Suppressor macrophage treated with lipopolysaccharide for 4 hours (primary cell): Measurements from ENCODE around the gene PLCL2.
"Not testable (repeated sequence)": the region's sequence is repeated elsewhere in the genome, so short reads cannot be mapped to it uniquely, and the experiment has no call there.

ENCODE experiments used
- DNase-seq: peaks from one replicate; pipeline ENCODE4 v3.0.0-alpha.2; 2020

The PLCL2 gene

DNA sequence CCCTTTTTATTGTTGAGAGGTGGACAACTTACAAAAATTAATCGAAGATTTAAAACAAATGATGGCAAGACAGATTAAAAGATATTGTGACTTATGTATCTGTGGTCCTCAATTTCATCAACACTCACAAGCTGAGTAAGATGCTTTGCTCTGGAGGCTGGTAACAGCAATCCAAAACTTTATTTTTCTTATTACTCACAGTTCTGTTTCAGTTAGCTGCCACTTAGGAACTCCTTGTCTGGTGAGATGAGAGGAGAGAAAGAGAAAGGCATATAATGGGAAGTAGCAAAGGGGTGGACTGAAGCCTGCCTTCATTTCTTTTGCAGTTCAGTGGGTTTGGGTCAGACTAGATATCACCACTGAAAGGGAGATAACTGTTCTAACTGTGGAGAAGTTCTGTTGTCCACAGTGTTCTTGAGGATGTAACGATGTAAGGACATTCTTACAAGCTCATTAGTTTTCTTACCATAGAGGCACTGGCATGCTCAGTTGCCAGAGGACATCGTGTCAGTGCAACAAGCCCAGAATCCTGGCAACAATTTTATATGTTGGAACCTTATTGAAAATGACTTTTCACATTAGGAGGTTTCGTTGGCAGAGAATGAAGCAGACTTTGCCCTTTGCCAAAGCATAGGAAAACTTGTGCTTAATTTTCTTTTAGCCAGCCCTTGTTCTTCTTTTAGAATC lies 93.6 kb downstream of the PLCL2 start:
- DNase-seq: peak; percentile 9

DNA sequence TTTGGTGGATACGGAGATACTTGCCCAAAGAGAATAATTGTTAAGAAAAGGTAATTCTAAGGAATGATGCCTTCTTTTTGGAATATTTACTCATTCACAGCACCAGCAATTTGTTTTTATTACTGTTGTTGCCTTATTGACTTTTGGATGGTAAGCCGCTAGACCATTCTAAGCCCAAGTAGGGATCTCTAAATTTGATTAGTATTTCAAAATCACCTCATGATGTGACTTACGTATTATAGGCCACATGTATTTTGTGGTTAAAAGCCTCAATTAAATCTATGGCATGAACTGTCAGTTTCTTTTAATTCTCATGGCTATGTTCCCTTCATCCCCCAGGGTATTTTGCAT lies 94.1 kb downstream of the PLCL2 start:
- DNase-seq: no peak

DNA sequence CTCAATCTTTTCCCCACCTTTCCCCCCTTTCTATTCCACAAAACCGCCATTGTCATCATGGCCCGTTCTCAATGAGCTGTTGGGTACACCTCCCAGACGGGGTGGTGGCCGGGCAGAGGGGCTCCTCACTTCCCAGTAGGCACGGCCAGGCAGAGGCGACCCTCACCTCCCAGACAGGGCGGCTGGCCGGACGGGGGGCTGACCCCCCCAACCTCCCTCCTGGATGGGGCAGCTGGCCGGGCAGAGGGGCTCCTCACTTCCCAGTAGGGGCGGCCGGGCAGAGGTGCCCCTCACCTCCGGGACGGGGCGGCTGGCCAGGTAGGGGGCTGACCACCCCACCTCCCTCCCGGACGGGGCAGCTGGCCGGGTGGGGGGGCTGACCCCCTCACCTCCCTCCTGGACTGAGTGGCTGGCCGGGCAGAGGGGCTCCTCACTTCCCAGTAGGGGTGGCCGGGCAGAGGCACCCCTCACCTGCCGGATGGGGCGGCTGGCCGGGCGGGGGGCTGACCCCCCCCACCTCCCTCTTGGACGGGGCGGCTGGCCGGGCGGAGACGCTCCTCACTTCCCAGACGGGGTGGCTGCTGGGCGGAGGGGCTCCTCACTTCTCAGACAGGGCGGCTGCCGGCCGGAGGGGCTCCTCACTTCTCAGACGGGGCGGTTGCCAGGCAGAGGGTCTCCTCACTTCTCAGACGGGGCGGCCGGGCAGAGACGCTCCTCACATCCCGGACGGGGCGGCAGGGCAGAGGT lies 95.2 kb downstream of the PLCL2 start:
- DNase-seq: not testable (repeated sequence)

DNA sequence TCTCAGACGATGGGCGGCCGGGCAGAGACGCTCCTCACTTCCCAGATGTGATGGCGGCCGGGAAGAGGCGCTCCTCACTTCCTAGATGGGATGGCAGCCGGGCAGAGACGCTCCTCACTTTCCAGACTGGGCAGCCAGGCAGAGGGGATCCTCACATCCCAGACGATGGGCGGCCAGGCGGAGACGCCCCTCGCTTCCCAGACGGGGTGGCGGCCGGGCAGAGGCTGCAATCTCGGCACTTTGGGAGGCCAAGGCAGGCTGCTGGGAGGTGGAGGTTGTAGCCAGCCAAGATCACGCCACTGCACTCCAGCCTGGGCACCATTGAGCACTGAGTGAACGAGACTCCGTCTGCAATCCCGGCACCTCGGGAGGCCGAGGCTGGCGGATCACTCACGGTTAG lies 95.8 kb downstream of the PLCL2 start:
- not testable (repeated sequence) for DNase-seq

DNA sequence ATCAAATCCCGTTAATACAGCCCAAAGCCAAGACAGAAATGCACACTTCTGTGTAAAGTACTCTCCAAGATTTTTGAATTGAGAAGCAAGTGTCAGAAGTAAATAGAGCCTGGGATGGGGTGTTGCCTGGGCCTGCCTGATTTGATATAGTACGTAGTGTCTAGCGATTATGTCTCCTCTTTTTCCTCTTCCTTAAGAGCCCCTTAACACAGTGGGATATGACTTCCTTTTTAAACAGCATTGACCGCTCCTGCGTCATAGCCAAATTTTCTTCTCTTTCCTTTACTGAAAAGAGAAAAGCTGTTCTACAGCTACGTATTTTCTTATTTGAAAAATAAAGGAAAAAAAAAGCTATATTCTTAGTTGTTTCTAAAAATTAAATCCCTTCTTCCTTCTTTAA lies 97.7 kb downstream of the PLCL2 start:
- no peak for DNase-seq

DNA sequence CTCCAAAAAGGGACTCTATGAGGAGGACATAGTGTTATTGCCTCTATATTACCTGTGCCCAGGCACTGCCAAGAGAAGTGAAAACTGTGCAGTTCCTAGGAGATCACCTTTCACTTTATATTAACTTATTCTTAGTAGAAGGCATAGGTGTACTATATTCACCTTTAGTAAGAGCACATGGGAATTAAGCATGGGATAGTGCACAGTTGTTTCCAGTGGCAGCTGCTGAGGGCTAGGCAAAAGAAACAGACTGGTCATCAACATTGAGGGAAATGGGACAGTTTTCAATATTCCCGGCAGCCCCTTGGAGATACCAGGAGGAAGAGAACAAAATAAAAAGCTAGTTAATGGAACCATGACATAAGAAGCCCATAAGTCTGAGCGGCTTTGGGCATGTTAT lies 100.9 kb downstream of the PLCL2 start:
- DNase-seq: no peak

DNA sequence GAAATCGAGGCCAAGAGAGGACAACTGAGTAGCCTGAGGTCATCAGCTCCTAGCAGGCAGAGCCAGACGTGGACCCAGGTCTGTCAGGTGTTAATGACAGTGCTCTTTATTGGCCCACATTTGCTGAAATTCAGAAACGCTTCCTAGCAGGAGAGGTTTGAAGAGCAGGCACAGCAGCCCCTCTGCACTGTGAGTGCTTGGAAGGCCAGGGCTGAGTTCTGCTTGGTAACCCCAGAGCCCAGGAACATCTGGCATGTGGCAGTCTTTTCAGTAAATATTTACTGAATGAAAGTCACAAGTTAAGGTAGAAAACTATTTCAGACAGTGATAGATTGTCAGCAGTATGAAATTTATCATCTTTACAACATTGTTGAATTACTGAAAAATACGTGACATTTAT lies 102.4 kb downstream of the PLCL2 start:
- DNase-seq: no peak

DNA sequence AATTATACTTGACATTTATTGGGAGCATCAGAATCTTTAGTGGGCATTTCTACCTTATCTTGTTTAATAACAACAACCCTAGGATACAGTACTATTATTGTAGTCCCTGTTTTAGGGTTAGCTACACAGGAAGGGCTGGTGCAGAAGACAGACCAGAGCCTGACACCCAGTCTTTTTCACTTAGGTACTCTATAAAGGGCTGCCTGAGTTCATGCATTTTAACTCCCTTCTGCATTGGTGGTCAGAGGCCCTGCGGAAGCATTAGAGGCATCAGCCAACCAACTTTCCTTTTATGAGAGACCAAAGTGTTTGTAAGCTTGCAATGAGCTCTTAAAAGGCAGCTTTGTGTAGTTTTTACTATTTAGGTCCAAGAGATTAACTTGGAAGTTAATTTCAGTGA lies 105.4 kb downstream of the PLCL2 start:
- DNase-seq: no peak

DNA sequence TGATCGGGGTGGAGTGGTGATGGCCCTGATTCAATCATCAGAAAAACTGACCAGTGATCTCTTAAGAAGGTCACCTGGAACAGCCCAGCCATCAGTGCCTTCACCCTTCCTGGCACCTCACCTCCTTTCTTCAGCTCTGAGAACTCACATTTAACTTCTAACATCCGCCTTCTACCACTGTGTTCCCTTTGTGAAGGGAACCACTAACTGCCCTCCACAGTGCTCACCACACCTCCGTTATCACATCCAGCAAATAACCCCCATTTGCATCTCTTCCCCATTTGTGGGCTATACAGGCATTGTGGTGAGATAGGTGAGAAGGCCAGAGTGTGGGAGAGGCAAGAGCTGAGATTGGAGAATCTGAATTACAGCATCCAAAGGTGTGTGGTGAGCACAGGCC lies 107.4 kb downstream of the PLCL2 start:
- DNase-seq: no peak

DNA sequence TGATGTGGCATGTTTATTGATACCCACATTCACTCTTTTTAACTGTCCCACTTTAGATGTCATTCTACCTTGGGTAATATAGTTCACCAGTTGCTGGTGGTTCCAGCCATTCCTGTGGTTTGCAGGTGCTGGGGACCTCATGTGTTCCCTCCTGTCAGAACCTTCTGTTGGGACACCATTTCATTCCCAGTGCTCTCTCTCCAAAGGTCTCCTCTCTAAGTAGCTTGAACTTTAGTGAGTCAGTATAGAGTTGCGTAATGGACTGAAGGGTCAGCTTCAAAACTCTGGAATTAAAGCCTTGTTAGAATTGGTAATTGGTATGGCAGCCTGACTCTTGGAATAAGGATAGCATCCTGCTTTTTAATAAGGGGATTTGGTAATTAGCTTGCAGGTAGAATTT lies 108.5 kb downstream of the PLCL2 start:
- peak; percentile 49 for DNase-seq

DNA sequence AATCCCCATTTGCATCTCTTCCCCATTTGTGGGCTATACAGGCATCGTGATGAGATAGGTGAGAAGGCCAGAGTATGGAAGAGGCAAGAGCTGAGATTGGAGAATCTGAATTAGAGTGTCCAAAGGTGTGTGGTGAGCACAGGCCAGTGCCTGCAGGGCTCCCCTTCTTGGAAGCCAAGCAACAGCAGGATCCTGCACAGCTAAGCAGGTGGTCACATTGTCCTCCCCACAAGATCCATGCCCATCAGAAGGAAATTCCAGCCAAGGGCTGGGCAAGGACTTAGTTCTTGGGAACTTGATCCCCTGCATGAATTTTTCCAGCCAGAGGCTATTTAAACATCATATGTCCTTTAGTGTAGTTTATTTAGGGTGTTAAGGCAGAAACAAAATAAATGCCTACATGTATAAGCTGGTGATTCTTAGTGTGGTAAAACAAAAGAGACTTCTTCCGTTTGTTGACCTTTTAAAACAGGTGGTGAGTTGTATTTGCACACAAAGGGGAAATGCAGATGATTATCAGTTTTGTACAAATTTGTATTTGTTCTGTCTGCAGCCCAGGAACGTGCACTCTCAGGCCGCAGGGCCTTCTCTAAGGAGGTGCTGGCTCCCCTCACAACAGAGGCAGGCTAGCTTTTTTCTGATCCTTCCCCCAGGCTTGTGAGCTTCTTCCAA lies 110.2 kb downstream of the PLCL2 start:
- DNase-seq: no peak

DNA sequence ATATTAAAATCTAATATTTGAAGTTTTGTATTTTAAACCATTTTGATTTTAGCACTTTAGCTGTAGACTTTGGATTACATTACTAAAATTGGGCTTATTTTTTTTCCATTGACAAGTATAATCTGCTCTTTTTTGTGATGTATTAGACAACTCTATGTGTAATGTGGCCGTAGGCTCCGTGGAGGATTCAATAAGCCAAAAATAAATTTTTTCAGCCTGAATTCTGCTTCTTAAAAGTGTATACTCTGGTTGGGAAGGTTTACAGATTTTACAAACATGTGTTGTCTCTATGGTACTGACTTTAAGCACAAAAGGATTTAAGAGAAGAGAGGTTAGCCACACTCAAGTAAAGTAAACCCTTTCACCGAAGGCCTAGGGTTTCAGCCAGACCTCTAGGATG lies 110.8 kb downstream of the PLCL2 start:
- DNase-seq: no peak

DNA sequence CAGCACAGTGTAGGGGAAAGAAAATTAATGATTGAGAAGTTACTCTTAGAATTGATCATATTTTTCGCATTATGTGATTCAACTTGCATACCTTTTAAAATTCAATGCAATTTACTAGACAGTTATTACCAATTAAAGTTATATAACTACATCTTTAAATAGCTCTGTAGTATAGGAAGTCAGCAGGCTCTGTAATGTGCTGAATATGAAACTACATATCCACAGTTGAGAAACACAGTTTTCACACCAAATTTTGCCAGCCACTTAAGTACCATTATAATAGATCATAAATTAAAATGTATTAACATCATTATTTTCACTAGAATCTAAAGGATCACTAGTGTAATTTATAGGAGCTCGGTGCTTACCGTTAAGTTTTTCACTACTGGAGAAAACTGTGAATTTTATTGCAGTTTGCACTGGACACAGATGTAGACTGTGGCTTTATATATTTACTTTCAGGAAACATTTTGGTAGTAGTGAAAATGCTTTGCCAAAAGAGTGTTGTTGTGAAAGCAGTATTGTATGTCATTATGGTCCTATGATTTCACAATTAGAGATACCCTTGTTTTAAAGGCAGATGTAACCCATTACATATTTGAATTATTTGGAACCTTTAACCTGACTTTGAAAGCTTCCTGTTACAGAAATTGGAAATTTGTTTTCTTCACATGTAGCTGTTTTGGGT lies 113.6 kb downstream of the PLCL2 start:
- no peak for DNase-seq

DNA sequence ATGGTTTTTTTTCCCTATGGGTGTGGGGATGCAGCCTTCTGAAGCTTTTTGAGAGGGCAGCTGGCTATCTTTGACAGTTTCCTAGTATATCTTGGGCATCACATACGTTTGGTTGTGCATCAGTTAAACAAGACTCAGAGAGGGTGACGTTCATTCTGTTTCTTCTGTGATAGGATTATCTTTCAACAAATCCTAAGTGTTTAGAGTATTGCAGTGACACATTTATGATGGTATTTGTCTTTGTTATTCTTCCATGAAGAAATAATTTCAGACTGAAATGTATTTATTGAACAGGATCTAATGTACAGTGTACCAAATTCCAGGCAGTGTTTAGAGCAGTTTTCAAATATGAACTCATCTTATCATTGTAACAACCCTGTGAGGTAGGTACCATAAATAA lies 114.4 kb downstream of the PLCL2 start:
- no peak for DNase-seq

DNA sequence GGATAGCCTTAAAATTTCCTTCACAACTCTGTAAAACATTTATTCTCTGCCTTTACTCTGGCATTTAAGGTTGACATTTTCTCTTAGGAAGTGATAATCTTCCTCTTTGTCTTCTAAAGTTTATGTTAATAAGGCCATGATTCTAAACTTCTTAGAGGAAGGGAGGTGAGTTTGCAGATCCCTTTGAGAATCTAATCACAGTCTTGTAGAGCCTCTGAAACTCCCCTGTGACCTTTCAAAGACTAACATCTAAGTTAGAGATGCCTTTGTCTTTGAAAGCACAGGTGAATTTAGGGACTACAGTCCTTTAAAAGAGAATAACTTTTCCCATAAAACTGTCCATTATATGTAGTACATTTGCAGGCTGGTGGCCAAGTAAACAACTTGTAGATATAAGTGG lies 115.1 kb downstream of the PLCL2 start:
- no peak for DNase-seq

DNA sequence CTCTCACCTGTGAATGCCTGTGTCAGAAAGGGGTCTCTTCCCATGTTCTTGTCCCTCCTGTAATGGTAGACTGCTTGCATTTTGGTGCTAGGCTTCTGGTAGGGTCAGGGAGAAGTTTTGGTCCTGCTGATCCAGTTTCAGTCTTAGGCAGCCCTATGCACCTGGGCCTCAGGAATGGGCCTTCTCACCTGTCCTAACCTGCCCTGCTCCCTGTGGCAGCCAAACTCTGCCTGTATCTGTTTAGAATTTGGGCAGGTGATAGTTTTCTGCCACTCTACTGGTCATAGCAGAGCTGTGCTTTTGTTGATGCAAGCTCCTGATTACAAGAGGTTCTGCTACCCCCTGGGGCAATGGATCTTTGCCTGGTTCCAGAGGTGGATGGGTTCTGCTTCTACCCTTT lies 118.7 kb downstream of the PLCL2 start:
- DNase-seq: no peak

DNA sequence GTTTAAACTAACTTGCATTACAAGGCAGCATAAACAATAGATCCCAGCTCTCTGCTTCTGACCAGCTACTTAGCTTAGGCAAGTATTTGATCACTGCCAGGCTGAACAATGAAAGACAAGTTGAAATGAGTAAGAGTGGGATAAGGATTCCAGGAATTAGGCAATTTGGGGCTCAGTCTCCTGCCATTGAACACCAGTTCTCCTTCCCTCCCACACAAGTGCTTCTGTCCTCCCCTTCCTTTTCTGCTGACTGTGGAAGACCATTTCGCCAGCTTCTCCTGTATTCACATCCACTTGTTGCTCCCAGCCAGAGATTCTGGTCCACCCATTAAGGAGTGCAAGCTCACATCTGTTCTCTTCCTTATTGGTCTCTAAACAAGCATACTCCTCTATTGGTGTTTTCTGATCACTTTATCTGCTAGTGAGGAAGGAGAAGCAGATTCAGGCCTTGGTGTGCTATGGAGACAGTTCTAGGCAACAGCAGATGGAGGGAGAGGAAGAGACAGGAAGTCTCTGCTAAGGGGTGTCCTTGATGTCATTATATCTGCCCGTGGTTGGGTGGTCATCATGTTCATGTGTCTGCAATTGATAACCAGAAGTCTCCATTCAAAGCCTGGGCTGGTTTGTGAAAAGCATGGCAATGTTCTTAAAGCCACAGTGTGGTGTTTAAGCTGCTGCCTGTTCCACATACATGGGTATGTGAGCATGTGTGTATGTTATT lies 121.5 kb downstream of the PLCL2 start:
- peak; percentile 44 for DNase-seq

DNA sequence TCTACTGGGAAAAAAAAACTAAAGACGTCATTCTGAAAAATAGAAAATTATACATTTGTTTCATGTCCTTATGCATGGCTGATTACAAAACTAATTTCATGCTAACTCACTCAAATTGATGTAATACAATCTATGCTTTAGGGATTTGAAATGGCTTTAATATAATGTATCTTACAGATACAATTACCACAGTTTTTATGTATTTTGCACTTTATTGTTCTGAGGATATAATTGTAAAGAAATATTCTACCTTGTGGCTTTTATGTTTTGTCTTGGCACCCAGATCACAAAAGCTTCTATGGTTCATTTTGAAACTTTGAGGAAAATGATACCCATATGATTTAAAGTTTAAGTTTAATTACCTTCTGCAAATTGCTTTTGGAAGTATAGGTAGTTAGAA lies 122.5 kb downstream of the PLCL2 start:
- no peak for DNase-seq

DNA sequence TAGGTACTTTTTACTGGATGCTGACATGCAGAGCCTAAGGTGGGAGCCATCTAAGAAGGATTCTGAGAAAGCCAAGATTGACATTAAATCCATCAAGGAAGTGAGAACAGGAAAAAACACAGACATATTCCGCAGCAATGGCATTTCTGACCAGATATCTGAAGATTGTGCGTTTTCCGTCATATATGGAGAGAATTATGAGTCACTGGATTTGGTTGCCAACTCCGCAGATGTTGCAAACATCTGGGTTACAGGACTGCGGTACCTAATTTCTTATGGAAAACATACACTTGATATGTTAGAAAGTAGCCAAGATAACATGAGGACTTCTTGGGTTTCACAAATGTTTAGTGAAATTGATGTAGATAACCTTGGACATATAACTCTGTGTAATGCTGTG lies 125.1 kb downstream of the PLCL2 start:
- no peak for DNase-seq

DNA sequence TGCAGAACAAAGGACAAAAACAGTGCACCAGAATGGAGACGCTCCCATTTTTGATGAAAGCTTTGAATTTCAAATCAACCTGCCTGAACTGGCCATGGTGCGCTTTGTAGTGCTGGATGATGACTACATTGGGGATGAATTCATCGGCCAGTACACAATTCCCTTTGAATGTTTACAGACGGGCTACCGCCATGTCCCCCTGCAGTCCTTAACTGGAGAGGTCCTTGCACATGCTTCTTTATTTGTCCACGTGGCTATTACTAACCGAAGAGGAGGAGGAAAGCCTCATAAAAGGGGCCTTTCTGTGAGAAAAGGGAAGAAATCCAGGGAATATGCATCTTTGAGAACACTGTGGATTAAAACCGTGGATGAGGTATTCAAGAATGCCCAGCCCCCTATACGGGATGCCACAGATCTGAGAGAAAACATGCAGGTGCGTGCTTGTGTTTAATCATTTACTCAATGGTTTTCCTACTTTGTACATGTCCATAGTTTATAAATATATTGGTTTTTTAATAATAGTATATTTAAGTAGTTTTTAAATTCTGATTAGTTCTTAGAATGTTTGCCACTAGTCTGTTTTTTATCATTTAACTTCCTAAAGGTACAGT lies 127.1 kb downstream of the PLCL2 start:
- DNase-seq: no peak

DNA sequence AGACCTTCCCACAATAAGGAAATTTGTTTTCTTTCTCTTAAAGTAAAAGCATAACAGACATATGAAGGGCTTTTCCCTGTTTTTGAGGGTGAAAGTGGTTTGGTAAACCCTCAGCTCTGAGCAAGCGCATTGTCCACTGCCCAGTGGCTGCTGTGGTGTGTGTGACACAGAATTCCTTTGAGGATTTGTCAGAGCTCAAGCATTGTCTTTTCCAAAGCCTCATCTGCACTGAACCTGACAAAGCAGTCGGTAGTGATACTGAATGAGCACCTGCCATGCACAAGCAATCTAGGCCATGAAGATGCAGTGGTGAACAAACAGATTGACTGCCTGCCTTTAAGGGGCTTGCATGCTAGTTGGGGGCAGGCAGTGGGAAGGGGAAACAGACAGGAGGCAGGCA lies 128.3 kb downstream of the PLCL2 start:
- no peak for DNase-seq

DNA sequence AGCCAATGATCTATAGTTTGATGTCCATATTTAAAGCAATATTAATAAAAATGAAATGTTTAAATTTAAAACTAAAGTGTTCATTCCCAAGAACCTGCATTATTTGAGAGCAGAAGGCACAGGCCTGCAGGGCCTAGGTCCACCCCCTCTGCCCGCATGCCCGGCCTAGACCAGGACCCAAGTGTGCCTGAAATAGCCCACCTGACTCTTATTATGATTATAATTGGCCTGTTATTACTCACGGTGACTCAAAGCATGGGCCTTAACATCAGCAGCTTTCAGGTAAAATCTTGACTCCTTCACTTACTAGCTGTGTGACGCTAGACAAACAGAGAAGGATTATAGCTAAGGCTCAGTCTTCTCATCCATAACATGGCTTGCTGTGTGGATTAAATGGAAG lies 128.8 kb downstream of the PLCL2 start:
- no peak for DNase-seq

DNA sequence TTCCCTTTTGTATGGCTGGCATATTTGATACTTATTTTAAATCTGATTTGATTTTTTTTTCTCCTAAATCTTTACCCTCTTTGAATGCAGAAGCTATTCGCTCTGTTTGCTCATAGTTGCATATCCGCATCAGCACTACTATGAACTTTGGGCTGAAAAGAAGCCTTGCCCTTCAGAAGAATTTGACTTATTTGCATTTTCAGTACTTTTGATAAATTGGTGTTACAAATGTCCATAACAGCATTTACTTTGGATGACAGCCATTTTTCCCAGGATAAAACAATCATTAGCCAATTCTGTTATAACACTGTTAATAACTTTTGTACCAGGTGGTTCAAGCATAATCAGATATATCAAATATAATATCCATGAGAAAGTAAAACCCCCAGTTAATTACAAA lies 129.5 kb downstream of the PLCL2 start:
- DNase-seq: no peak
